Right lobe of liver (tissue), 6 donors: ENCODE results near the gene PEX11G. TPM values are rescaled to one million over a fixed set of nuclear protein-coding genes. Genes with fewer than 3 reads are reported as not detected.
A peak's percentile ranks its signal among the peaks of the same experiment; 100 is the strongest.

ENCODE experiments used
- ATAC-seq, 4 donors: fragments of 200-7000 bp; cut with Tn5 transposase; one replicate each; pipeline ENCODE4 v1.9.1; 2020; ENCODE audit warnings: mild to moderate bottlenecking in 4 of 4, moderate library complexity in 4 of 4
- DNase-seq, 3 donors: peaks; one replicate each; pipeline ENCODE4 v3.0.0-alpha.2; 2020
- H3K27ac ChIP-seq, 3 donors: fragments of 200-600 bp; one replicate each; pipeline ENCODE4 v1.8.0; 2022
- H3K27me3 ChIP-seq, 2 donors: fragments of 200-600 bp; one replicate each; pipeline ENCODE4 v1.8.0; 2022
- H3K36me3 ChIP-seq, 4 donors: fragments of 200-600 bp; sonication (generic) in 1 of 4; one replicate each; pipeline versions ENCODE4 v1.5.1 to v1.8.0; 2017 to 2022; ENCODE audit warnings: control low read depth in 1 of 4
- H3K4me1 ChIP-seq, 4 donors: fragments of 200-600 bp; sonication (generic) in 1 of 4; one replicate each; pipeline versions ENCODE4 v1.5.1 to v1.8.0; 2017 to 2022; ENCODE audit warnings: control low read depth in 1 of 4
- H3K4me3 ChIP-seq, 3 donors: fragments of 200-600 bp; one replicate each; pipeline ENCODE4 v1.8.0; 2022
- H3K9me3 ChIP-seq, 4 donors: fragments of 200-600 bp; sonication (generic) in 1 of 4; one replicate each; pipeline versions ENCODE4 v1.5.1 to v1.8.0; 2017 to 2022; ENCODE audit warnings: control low read depth in 1 of 4
- POLR2A ChIP-seq: fragments of 450-650 bp; IDR thresholded peaks from one replicate; pipeline ENCODE4 v1.6.1; 2017; ENCODE audit warnings: antibody characterized with exemption, mild to moderate bottlenecking
- WGBS: methylation state at CpG from one replicate; pipeline ENCODE4 v1.1.6; 2018; ENCODE audit warnings: low coverage, low lambda C conversion rate; ENCODE audit not compliant: insufficient coverage; ENCODE audit errors: missing lambda C conversion rate; 5-methylcytosine and 5-hydroxymethylcytosine counted together
- intact Hi-C, 2 donors: fragments of 100-400 bp; cut with DNase I; formaldehyde crosslinking; loops; one replicate each; pipeline versions ENCODE4 v1.11.2 to v1.14.1; 2022
- total RNA-seq, 6 experiments: library from RNA; depleted of rRNA in 2 of 6; stranded (reverse); fragments of >200 nt in 2 of 6; fragmentation: NEBNext Ultra II Directional in 3 of 6; extraction: Animal tissue kit (Norgen Biotek cat#: 25700) in 3 of 6; gene quantifications; one replicate each; pipeline versions ENCODE4 v1.1.0 to v1.2.4, GENCODE V29; 2016 to 2023
- TF ChIP-seq, protein P1 (sequence below), 4 donors: fragments of 200-600 bp in 3 of 4; fragments of 450-650 bp in 1 of 4; IDR thresholded peaks; one replicate each; pipeline versions ENCODE4 v1.5.1 to v1.8.0; 2016 to 2022; ENCODE audit warnings: antibody characterized with exemption in 4 of 4, mild to moderate bottlenecking in 2 of 4
- donor health status: DM: no; HTN: yes; CAD: no.
- donor health status: DM: no; HTN: no; CAD: no.
- donor health status: DM: no; HTN: no; CAD: no.
- donor health status: DM: no; HTN: yes; CAD: no.
- donor health status: DM: no; HTN: yes; CAD: no.

PEX11G gene
- total RNA-seq, 6 experiments from 2014 or later, result 4.8 to 14.3 (median 9.4) TPM

DNA sequence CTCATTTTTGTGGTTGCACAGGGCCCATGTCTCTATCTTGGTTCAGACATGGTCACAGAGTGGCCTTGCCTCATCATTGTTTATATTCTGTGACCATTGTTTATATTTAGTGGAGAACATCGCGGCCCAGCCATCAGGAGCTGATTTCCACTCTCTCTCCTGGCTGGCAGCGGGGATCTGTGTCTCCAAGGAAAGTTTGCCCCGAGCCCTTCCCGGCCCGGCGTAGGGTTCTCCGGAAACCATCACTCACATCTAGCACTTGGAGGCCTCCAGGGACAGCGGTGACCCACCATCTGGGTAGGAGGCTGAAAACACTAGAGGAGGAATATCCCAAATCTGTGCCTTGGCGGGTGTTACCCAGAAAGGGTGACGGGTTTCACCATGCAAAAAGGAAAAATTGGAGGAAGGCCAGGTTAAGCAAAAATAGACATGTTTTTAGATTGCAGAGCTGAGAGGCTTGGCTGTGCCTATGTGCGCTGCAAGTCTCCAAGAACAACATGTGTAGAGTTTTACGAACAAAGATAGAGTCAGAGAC, 26.3 kb upstream of the PEX11G start:
- ATAC-seq (peak in 1 of 4 donors; percentile 5), DNase-seq (no peak)
- peak overlapping the region in 2 of 3 donors; percentile 37 to 68 for H3K27ac ChIP-seq
- TF ChIP-seq, protein P1, sequence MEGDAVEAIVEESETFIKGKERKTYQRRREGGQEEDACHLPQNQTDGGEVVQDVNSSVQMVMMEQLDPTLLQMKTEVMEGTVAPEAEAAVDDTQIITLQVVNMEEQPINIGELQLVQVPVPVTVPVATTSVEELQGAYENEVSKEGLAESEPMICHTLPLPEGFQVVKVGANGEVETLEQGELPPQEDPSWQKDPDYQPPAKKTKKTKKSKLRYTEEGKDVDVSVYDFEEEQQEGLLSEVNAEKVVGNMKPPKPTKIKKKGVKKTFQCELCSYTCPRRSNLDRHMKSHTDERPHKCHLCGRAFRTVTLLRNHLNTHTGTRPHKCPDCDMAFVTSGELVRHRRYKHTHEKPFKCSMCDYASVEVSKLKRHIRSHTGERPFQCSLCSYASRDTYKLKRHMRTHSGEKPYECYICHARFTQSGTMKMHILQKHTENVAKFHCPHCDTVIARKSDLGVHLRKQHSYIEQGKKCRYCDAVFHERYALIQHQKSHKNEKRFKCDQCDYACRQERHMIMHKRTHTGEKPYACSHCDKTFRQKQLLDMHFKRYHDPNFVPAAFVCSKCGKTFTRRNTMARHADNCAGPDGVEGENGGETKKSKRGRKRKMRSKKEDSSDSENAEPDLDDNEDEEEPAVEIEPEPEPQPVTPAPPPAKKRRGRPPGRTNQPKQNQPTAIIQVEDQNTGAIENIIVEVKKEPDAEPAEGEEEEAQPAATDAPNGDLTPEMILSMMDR (IDR thresholded peaks at IDR 0.05), result no peak
- TF ChIP-seq POLR2A, result no peak
- intact Hi-C loops, result no loop called here
- H3K36me3 ChIP-seq, result no peaks in the 10 kb centered on the region
- peak overlapping the region in 1 of 3 donors; percentile 34 for H3K4me3 ChIP-seq
- peaks cover 0 to 16% (median 0%) of the 10 kb centered on the region in 4 donors for H3K4me1 ChIP-seq
- no peaks in the 10 kb centered on the region for H3K9me3 ChIP-seq
- 48% methylated on average over 7 of the region's 13 CpGs for WGBS
- no peaks in the 10 kb centered on the region for H3K27me3 ChIP-seq

DNA sequence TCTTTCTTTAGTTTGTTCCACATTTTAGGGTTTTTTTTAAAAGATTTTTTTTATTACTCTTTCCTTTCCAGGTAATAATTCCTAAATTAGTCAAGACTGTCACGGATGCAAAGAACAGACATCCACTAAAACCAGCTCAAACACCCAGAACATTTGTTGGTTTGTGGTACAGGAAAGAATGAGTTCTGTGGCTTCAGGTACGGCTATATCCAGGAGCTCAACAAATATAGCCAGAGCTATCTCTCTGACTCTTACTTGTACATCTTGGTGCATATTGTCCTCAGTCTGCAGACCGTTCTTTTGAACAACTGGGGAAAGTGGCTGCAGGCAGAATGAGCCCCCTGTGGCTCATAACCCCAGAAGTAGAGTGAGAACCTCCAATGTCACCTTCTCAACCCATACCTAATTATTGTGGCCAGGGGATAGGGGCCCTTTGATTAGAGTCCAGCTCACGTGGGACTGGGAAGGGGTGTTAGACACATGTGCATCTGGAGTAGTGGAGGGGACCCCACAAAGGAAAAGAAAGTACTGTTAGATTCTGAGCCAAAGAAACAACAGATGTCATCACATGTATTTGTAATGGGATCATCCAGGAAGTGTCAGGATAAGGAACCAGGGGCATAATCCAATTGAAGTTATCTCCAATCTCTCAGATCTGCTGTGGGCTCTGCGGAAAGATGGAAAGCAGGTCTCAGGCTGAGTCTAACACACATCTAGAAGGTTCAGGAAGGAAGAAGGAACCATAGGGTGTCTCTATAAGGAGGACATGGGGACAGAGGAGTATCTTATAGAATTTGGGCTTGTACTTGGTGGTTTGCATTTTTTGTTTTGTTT, 25.2 kb upstream of the PEX11G start:
- intact Hi-C loops, result no loop called here
- no peaks in the 10 kb centered on the region for H3K27me3 ChIP-seq
- ATAC-seq (no peak), DNase-seq (no peak)
- no peaks in the 10 kb centered on the region for H3K36me3 ChIP-seq
- H3K9me3 ChIP-seq, result no peaks in the 10 kb centered on the region
- TF ChIP-seq, protein P1 (IDR thresholded peaks at IDR 0.05), result no peak
- no peak for TF ChIP-seq POLR2A
- peaks cover 0 to 11% (median 0%) of the 10 kb centered on the region in 4 donors for H3K4me1 ChIP-seq
- H3K4me3 ChIP-seq, result no peak overlapping the region
- H3K27ac ChIP-seq, result peak overlapping the region in 1 of 3 donors; percentile 21
- WGBS, result 80% methylated on average over 5 of the region's 5 CpGs

DNA sequence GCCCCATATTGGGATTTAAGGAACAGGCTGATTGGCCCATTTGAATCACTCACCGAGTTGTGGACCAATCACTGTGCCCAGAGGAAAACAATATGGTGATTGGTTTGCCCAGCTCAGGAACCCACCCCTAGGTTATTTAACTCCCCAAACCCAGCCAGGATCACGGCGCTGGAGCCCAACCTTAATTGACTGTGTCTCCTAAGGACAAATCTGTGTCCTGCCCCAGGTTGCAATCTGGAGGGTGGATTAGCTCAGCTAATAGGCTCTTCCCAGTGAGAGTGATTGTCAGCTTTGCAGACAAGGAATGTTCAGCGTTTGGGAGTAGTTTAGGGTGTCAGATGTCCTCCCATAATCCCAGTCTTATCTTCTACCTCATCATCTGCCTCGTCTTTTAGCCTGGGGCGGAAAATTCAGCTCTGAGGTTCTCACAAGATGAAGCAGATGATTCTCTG, 23.6 kb upstream of the PEX11G start:
- H3K27ac ChIP-seq, result no peak overlapping the region
- no peak overlapping the region for H3K4me3 ChIP-seq
- TF ChIP-seq, protein P1 (IDR thresholded peaks at IDR 0.05), result no peak
- TF ChIP-seq POLR2A, result no peak
- intact Hi-C loops, result no loop called here
- H3K9me3 ChIP-seq, result no peaks in the 10 kb centered on the region
- 49% methylated on average over 3 of the region's 6 CpGs for WGBS
- no peak for DNase-seq
- no peak for ATAC-seq
- H3K4me1 ChIP-seq, result peaks cover 0 to 11% (median 0%) of the 10 kb centered on the region in 4 donors
- H3K27me3 ChIP-seq, result no peaks in the 10 kb centered on the region
- no peaks in the 10 kb centered on the region for H3K36me3 ChIP-seq

DNA sequence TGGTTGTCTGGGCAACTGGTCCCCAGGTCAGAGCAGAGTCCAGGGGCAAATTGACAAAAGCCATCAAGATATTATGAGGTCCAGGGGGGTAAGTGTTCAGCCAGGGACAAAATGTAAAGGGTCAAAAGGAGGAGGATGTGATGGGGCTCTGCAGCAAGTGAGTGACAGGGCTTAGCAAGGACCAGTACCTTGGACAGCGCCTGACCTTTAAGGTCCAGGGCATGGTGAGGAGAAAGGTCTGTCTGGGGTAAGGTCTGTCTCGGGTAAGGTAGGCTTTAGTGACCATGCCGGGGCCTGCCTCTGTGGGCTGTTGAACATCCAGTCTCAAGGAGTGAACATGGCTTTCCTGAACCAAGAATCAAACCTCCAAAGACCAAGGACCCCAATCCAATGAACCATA, 20.8 kb upstream of the PEX11G start:
- no peak for DNase-seq
- no peak overlapping the region for H3K27ac ChIP-seq
- intact Hi-C loops, result no loop called here
- ATAC-seq, result peak in 1 of 4 donors; percentile 14
- WGBS, result 25% methylated on average over 1 of the region's 3 CpGs
- TF ChIP-seq, protein P1 (IDR thresholded peaks at IDR 0.05), result no peak
- TF ChIP-seq POLR2A, result no peak
- H3K9me3 ChIP-seq, result no peaks in the 10 kb centered on the region
- no peak overlapping the region for H3K4me3 ChIP-seq
- H3K27me3 ChIP-seq, result no peaks in the 10 kb centered on the region
- no peaks in the 10 kb centered on the region for H3K4me1 ChIP-seq
- H3K36me3 ChIP-seq, result no peaks in the 10 kb centered on the region
